Iris pigment epithelial cell (primary cell): ENCODE data around the gene FNDC3B.

Source experiments
- DNase-seq: peaks from one replicate; pipeline ENCODE4 v3.0.0-alpha.2; 2011; ENCODE audit warnings: low read depth

The FNDC3B gene

GRCh38 chr3:172151651-172152649 lies 112.6 kb downstream of the FNDC3B start:
- no peak for DNase-seq

GRCh38 chr3:172152874-172153273 lies 113.5 kb downstream of the FNDC3B start:
- peak; percentile 82 for DNase-seq

- peak; percentile 99 for DNase-seq
Observed at GRCh38 chr3:172153335-172153861, 114.0 kb downstream of the FNDC3B start.

GRCh38 chr3:172154768-172155664 lies 115.6 kb downstream of the FNDC3B start:
- no peak for DNase-seq

GRCh38 chr3:172155897-172156585 lies 116.7 kb downstream of the FNDC3B start:
- DNase-seq: no peak

GRCh38 chr3:172156586-172156955 lies 117.2 kb downstream of the FNDC3B start:
- DNase-seq: no peak

GRCh38 chr3:172157564-172158258 lies 118.3 kb downstream of the FNDC3B start:
- no peak for DNase-seq

- no peak for DNase-seq
Observed at GRCh38 chr3:172158741-172159140, 119.4 kb downstream of the FNDC3B start.

GRCh38 chr3:172159376-172159775 lies 120.0 kb downstream of the FNDC3B start:
- DNase-seq: no peak

GRCh38 chr3:172159962-172160538 lies 120.7 kb downstream of the FNDC3B start:
- DNase-seq: no peak

GRCh38 chr3:172161133-172161789 lies 121.9 kb downstream of the FNDC3B start:
- DNase-seq: no peak

- DNase-seq: no peak
Observed at GRCh38 chr3:172161959-172162358, 122.6 kb downstream of the FNDC3B start.

GRCh38 chr3:172163320-172163719 lies 123.9 kb downstream of the FNDC3B start:
- no peak for DNase-seq

GRCh38 chr3:172164620-172165362 lies 125.4 kb downstream of the FNDC3B start:
- DNase-seq: no peak

- no peak for DNase-seq
Observed at GRCh38 chr3:172166261-172166660, 126.9 kb downstream of the FNDC3B start.

GRCh38 chr3:172166890-172167289 lies 127.5 kb downstream of the FNDC3B start:
- DNase-seq: no peak

- DNase-seq: no peak
Observed at GRCh38 chr3:172167892-172168648, 128.7 kb downstream of the FNDC3B start.

GRCh38 chr3:172170073-172170709 lies 130.8 kb downstream of the FNDC3B start:
- no peak for DNase-seq
